Measurements from ENCODE around the gene SPANXD. TPM values are rescaled to one million over a fixed set of nuclear protein-coding genes. Genes with fewer than 3 reads are reported as not detected.

Gene SPANXD
- total RNA-seq, 1 experiment from 2014 or later = not detected

GRCh38 chrX:141668371-141668770, 30.2 kb downstream of the SPANXD start:
- H3K23me2 ChIP-seq (ENCODE audit: insufficient read length, low read depth, low read length, poor library complexity, severe bottlenecking) = no peaks in the 10 kb centered on the region
- H3K79me1 ChIP-seq (ENCODE audit: insufficient read depth, low read depth, low read length, poor library complexity, severe bottlenecking) = no peaks in the 10 kb centered on the region
- no peak overlapping the region for H3K18ac ChIP-seq (ENCODE audit: insufficient read length, low read depth, low read length)
- no peak overlapping the region for H3K4me2 ChIP-seq (ENCODE audit: insufficient read depth, insufficient read length, low read length)
- peaks cover 7% of the 10 kb centered on the region for H3K9me3 ChIP-seq (ENCODE audit: control insufficient read depth, low read depth, low read length)
- no peak for TF ChIP-seq CTCF (conservative IDR thresholded peaks at IDR 0.05)
- H2BK20ac ChIP-seq (ENCODE audit: low read depth, low read length, poor library complexity, severe bottlenecking) = no peak overlapping the region
- H2AK5ac ChIP-seq (ENCODE audit: insufficient read length, low read length) = no peak overlapping the region
- DNase-seq = no peak
- no peak overlapping the region for H3K27ac ChIP-seq (ENCODE audit: insufficient read length, low read depth, low read length)
- no peaks in the 10 kb centered on the region for H4K20me1 ChIP-seq (ENCODE audit: control insufficient read depth, insufficient read depth, insufficient read length)
- H2AFZ ChIP-seq (ENCODE audit: low read length) = no peak overlapping the region
- peaks cover 0 to 3% (median 0%) of the 10 kb centered on the region in 3 experiments; a peak in 2 of 7 replicates for H3K36me3 Mint-ChIP-seq (ENCODE audit: insufficient read depth in 1 of 3, low read depth in 3 of 3)
- no peaks in the 10 kb centered on the region for H3K4me1 Mint-ChIP-seq
- H3K14ac ChIP-seq (ENCODE audit: insufficient read depth, low read length) = no peak overlapping the region
- no CpG with 5 or more reads among the region's 4 CpGs for WGBS (ENCODE audit: extremely low coverage, insufficient read length, low lambda C conversion rate)
- no peak overlapping the region for H3K9ac ChIP-seq (ENCODE audit: extremely low read depth, insufficient read length, low read length)
- H2BK15ac ChIP-seq (ENCODE audit: low read depth, low read length) = no peak overlapping the region
- no peak overlapping the region for H4K91ac ChIP-seq (ENCODE audit: insufficient read length, low read depth, low read length)
- H3K4ac ChIP-seq (ENCODE audit: low read depth, low read length) = no peak overlapping the region
- no peak overlapping the region for H3K4me3 Mint-ChIP-seq
- H3K23ac ChIP-seq (ENCODE audit: insufficient read length, low read depth, low read length) = no peak overlapping the region
- H3K27ac Mint-ChIP-seq = no peak overlapping the region
- H2BK5ac ChIP-seq (ENCODE audit: insufficient read length, low read length) = no peak overlapping the region
- H3T11ph ChIP-seq (ENCODE audit: low read length) = no peak overlapping the region
- H3K4me1 ChIP-seq (ENCODE audit: insufficient read depth, low read length) = no peaks in the 10 kb centered on the region
- no peak overlapping the region for H3K56ac ChIP-seq (ENCODE audit: insufficient read length, low read depth, low read length)
- H3K27me3 ChIP-seq (ENCODE audit: insufficient read depth, low read length) = no peaks in the 10 kb centered on the region
- H3K79me2 ChIP-seq (ENCODE audit: insufficient read depth, low read length) = no peaks in the 10 kb centered on the region
- H3K9me3 Mint-ChIP-seq = peaks cover 56 to 63% of the 10 kb centered on the region in 2 experiments
- H2BK12ac ChIP-seq (ENCODE audit: insufficient read length, low read depth, low read length) = no peak overlapping the region
- no peak overlapping the region for H4K8ac ChIP-seq (replicated peaks; ENCODE audit: insufficient read length, low read depth, low read length)
- H3K27me3 Mint-ChIP-seq (ENCODE audit: low read depth) = no peaks in the 10 kb centered on the region; the same call in 1 of the 2 replicates
- H2BK120ac ChIP-seq (ENCODE audit: low read depth, low read length, poor library complexity, severe bottlenecking) = no peak overlapping the region
- no peak overlapping the region for H4K5ac ChIP-seq (ENCODE audit: insufficient read length, low read depth, low read length)

All from H9 (cell line).